ENCODE results near the gene PKLR. TPM values are rescaled to one million over a fixed set of nuclear protein-coding genes. Genes with fewer than 3 reads are reported as not detected.
"Not testable (repeated sequence)": the region's sequence is repeated elsewhere in the genome, so short reads cannot be mapped to it uniquely, and the experiment has no call there.

PKLR gene
- total RNA-seq, 1 experiment from 2014 or later: 0.04 TPM

DNA sequence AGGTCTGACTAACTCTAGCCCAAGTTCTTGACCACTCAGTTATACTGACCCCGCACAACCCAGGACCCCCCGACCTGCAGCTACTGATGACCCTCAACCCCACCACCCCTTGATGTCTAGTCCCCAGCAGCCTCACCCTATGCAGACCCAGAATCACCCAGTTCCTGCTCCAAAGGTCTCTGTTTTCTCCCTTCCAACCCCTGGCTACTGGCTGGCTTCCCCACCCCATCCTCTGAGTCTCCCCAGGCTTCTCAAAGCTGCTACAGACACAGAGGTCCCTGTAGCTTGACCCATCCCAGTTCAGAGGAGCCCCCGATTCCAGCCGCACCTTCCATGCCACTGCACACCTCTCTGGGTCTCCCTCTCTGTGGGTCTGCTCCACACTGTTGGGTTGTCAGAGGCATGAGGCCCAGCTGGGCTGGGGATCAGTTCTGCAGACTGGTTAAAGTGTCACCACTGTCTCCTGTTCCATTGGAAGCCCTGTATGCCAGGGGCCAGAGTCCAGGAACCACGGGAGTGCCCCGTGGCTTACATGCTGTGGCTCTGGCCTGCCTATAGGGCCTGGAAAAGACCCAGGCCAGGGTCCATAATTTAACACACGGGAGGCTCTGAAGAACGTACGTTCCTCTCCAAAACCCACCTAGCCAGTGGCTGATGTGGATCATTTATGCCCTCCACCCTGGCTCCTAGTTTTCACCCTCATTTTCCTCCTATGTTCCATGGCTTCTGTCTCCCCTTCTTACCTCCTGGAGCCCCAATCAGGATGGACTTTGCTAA lies 497 bp downstream of the PKLR start:
- H3K27ac ChIP-seq: no peak overlapping the region
- no peaks in the 10 kb centered on the region for H3K36me3 ChIP-seq
- no peak for DNase-seq
- no peaks in the 10 kb centered on the region for H3K4me1 ChIP-seq
- no peaks in the 10 kb centered on the region for H3K9me3 ChIP-seq (replicated peaks)
- H3K4me3 ChIP-seq: no peak overlapping the region
- no peaks in the 10 kb centered on the region for H3K27me3 ChIP-seq

DNA sequence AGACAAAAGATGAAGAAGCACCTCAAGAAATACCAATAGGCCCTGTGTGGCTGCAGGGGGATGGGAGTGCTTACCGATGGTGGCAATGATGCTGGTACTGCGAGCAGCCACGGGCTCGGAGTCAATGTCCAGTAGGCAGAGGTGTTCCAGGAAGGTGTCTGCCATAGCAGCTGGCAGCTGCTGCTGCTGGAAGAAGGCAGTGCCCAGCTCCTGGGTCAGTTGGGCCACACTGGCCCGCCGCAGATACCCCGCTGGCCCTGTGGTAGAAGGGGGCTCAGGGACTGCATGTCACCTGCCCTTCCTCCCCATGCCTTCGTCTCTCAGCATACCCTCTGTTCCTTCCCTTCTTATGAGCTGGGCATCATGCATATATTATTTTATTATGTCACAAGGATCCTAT lies 1.2 kb downstream of the PKLR start:
- H3K9me3 ChIP-seq (replicated peaks): no peaks in the 10 kb centered on the region
- DNase-seq: no peak
- H3K36me3 ChIP-seq: no peaks in the 10 kb centered on the region
- H3K4me1 ChIP-seq: no peaks in the 10 kb centered on the region
- H3K27me3 ChIP-seq: no peaks in the 10 kb centered on the region
- no peak overlapping the region for H3K4me3 ChIP-seq
- H3K27ac ChIP-seq: no peak overlapping the region

GRCh38 chr1:155297384-155297783 lies 3.9 kb downstream of the PKLR start:
- no peak overlapping the region for H3K27ac ChIP-seq

DNA sequence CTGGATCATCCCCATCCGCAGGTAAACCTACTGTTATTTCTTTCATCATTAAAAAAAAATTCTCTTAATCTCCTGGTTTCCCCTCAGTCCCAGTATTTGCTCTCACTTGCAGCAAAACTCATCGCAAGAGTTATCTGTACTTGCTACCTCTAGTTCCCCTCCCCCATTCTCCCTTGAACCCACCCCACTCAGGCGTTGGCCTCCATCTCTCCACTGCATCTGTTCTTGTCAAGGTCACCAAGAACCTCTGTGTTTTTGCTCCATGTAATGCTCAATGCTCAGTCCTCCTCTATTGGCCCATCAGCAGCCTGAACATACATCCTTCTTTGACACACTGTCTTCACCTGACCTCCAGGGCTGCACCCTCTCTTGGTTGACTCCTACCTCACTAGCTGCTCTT lies 4.6 kb downstream of the PKLR start:
- no peak overlapping the region for H3K27ac ChIP-seq
- H3K4me3 ChIP-seq: no peak overlapping the region
- no peak for DNase-seq
- H3K9me3 ChIP-seq (replicated peaks): no peaks in the 10 kb centered on the region
- no peaks in the 10 kb centered on the region for H3K4me1 ChIP-seq
- no peaks in the 10 kb centered on the region for H3K27me3 ChIP-seq
- H3K36me3 ChIP-seq: no peaks in the 10 kb centered on the region

More at GRCh38 chr1:155297384-155297783, 3.9 kb downstream of the PKLR start:
- no peaks in the 10 kb centered on the region for H3K4me1 ChIP-seq
- H3K27me3 ChIP-seq: no peaks in the 10 kb centered on the region
- no peaks in the 10 kb centered on the region for H3K9me3 ChIP-seq (replicated peaks)
- no peak overlapping the region for H3K4me3 ChIP-seq
- no peak for DNase-seq
- no peaks in the 10 kb centered on the region for H3K36me3 ChIP-seq

GRCh38 chr1:155295942-155296267 lies 5.3 kb downstream of the PKLR start:
- H3K36me3 ChIP-seq: no peaks in the 10 kb centered on the region
- H3K9me3 ChIP-seq (replicated peaks): no peaks in the 10 kb centered on the region
- H3K4me3 ChIP-seq: no peak overlapping the region
- H3K27ac ChIP-seq: no peak overlapping the region
- DNase-seq: no peak
- no peaks in the 10 kb centered on the region for H3K4me1 ChIP-seq
- no peaks in the 10 kb centered on the region for H3K27me3 ChIP-seq

DNA sequence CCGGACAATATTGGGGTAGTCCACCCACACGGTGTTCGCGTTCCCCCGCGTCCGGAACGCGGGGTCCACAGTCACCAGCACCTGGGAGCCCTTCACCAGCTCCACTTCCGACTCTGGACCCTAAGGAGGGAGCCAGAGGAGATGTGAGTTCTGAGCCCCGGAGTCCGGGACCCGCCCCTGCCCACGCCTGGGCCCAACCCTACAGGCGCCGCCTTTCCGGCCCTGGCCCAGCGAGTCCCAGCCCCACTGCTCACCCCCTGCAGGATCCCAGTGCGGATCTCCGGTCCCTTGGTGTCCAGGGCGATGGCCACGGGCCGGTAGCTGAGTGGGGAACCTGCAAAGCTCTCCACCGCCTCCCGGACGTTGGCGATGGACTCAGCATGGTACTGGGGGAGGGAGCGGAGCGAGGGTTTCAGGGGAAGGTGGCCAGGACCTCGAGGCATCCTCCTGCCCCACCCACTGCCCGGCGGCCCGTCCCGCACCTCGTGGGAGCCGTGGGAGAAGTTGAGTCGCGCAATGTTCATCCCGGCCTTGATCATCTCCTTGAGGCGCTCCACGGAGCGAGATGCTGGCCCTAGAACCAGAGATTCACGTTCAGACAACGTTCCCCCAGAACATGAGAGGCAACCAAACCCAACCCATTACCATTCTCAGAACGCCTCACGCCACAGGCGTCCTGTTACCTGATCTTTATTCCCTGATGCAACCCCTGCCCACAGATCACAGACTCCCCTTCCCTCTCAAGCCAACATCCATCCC lies 5.9 kb downstream of the PKLR start:
- H3K9me3 ChIP-seq (replicated peaks): no peaks in the 10 kb centered on the region
- DNase-seq: no peak
- no peak overlapping the region for H3K27ac ChIP-seq
- H3K27me3 ChIP-seq: no peaks in the 10 kb centered on the region
- no peak overlapping the region for H3K4me3 ChIP-seq
- H3K4me1 ChIP-seq: no peaks in the 10 kb centered on the region
- no peaks in the 10 kb centered on the region for H3K36me3 ChIP-seq

GRCh38 chr1:155294520-155295182 lies 6.6 kb downstream of the PKLR start:
- Histone ChIP-seq H3K4me1 (no peaks in the 10 kb centered on the region), H3K36me3 (no peaks in the 10 kb centered on the region), H3K27ac (no peak overlapping the region), H3K9me3 (replicated peaks) (no peaks in the 10 kb centered on the region), H3K4me3 (no peak overlapping the region), H3K27me3 (no peaks in the 10 kb centered on the region)
- no peak for DNase-seq

DNA sequence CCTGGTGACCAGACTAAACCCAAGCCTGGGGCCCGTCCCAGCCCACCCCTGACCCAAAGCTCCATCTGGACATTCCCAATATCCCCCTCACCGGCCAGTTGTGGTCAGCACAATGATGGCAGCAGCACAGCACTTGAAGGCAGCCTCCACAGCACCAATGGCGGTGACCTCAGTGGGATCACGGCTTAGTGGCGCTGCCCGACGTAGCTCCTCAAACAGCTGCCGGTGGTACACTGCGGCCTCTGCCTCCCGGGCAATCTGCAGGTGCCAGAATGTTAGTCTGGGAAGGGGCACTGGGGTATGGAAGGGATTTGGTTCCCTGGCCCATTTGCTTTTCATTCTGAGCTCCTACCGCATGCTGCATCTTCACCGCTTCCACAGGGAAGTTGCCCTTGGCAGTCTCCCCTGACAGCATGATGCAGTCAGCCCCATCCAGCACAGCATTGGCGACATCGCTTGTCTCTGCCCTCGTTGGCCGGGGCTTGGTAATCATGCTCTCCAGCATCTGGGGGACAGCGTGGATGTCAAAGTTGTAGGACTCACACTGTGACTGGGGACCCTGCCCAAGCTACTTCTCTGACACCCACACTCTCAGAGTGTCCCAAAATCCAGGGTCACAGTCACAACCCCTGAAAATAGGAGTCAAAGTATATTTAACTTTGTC lies 8.0 kb downstream of the PKLR start:
- no peaks in the 10 kb centered on the region for H3K9me3 ChIP-seq (replicated peaks)
- H3K4me3 ChIP-seq: no peak overlapping the region
- DNase-seq: no peak
- H3K36me3 ChIP-seq: no peaks in the 10 kb centered on the region
- no peaks in the 10 kb centered on the region for H3K27me3 ChIP-seq
- H3K4me1 ChIP-seq: no peaks in the 10 kb centered on the region
- no peak overlapping the region for H3K27ac ChIP-seq

DNA sequence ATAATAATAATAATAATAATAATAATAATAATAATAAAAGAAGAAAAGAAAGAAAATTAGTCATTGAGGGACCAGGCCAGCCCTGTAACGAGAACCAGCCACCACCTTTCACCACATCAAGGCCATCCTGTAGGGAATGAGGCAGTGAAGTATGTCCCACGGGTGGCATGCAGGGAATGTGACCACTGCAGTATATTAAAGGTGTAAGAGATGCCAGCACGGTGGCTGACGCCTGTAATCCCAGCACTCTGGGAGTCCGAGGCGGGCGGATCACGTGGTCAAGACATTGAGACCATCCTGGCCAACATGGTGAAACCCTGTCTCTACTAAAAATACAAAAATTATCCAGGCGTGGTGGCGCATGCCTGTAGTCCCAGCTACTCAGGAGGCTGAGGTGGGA lies 10.2 kb downstream of the PKLR start:
- H3K4me3 ChIP-seq; H3K36me3 ChIP-seq; H3K27me3 ChIP-seq; H3K4me1 ChIP-seq; H3K27ac ChIP-seq; DNase-seq; H3K9me3 ChIP-seq (replicated peaks): not testable (repeated sequence)

DNA sequence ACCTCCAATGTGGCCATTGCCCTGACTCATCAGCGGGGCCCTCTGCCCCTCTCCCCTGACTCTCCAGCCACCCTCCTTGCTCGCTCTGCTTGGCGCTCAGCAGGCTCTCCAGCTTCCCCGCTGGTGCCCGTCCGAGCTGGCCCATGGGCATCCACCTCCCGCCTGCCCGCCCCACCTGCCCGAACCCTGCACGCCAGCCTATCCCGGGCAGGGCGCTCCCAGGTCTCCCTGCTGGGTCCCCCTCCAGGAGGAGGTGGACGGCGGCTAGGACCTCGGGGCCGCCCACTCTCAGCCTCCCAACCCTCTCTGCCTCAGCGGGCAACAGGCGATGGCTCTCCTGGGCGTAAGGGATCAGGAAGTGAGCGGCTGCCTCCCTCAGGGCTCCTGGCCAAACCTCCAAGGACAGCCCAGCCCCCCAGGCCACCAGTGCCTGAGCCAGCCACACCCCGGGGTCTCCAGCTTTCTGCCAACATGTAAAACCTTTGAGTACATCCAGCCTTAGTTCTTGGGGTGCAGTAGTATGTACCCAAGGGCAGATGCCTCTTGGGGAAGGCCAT lies 13.2 kb downstream of the PKLR start:
- H3K9me3 ChIP-seq (replicated peaks): no peaks in the 10 kb centered on the region
- H3K36me3 ChIP-seq: no peaks in the 10 kb centered on the region
- no peaks in the 10 kb centered on the region for H3K27me3 ChIP-seq
- no peaks in the 10 kb centered on the region for H3K4me1 ChIP-seq
- DNase-seq: no peak
- no peak overlapping the region for H3K4me3 ChIP-seq
- no peak overlapping the region for H3K27ac ChIP-seq

DNA sequence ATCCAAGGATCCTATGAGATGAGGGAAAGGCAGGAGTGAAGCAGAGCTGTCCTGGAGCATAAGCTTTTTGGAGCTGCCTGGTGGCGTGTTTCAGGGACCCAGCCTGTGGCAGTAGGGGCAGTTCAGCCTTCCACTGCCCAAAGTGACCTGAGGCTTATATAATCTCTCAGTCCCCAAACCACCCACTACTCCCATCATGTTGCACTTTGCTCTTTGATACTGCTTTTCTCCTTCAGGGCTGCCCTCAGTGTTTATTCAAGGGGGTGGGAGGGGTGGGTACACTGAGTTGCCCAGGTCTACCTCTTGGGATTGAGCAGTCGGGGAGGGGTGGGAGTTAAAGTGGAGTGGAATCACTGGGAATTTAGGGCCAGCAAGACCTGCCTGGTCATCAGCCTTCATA lies 14.7 kb downstream of the PKLR start:
- Histone ChIP-seq H3K27me3 (no peaks in the 10 kb centered on the region), H3K27ac (no peak overlapping the region), H3K4me1 (no peaks in the 10 kb centered on the region), H3K9me3 (replicated peaks) (no peaks in the 10 kb centered on the region), H3K36me3 (no peaks in the 10 kb centered on the region), H3K4me3 (no peak overlapping the region)
- no peak for DNase-seq

DNA sequence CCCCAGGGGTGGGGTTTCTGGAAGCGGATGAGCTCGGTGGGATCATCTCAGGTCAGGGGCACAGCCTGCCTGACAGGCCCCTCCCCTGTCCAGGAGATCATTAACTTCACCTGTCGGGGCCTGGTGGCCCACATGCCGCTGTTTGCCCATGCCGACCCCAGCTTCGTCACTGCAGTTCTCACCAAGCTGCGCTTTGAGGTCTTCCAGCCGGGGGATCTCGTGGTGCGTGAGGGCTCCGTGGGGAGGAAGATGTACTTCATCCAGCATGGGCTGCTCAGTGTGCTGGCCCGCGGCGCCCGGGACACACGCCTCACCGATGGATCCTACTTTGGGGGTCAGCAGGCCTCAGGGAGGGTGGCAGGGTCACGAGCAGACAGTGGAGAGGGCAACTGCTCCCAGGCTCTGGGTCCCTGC lies 15.6 kb downstream of the PKLR start:
- Histone ChIP-seq H3K27me3 (no peaks in the 10 kb centered on the region), H3K36me3 (no peaks in the 10 kb centered on the region), H3K9me3 (replicated peaks) (no peaks in the 10 kb centered on the region), H3K4me3 (no peak overlapping the region), H3K4me1 (no peaks in the 10 kb centered on the region), H3K27ac (no peak overlapping the region)
- no peak for DNase-seq

- Histone ChIP-seq H3K4me1 (no peaks in the 10 kb centered on the region), H3K27ac (no peak overlapping the region), H3K4me3 (no peak overlapping the region), H3K36me3 (no peaks in the 10 kb centered on the region), H3K27me3 (no peaks in the 10 kb centered on the region), H3K9me3 (replicated peaks) (no peaks in the 10 kb centered on the region)
- no peak for DNase-seq
Observed at GRCh38 chr1:155285063-155285462, 16.2 kb downstream of the PKLR start.

GRCh38 chr1:155284476-155284875 lies 16.8 kb downstream of the PKLR start:
- DNase-seq: no peak
- H3K36me3 ChIP-seq: no peaks in the 10 kb centered on the region
- no peaks in the 10 kb centered on the region for H3K27me3 ChIP-seq
- no peak overlapping the region for H3K4me3 ChIP-seq
- no peaks in the 10 kb centered on the region for H3K4me1 ChIP-seq
- H3K27ac ChIP-seq: no peak overlapping the region
- H3K9me3 ChIP-seq (replicated peaks): no peaks in the 10 kb centered on the region
